ENCODE results near the gene BCL6. TPM values are rescaled to one million over a fixed set of nuclear protein-coding genes. Genes with fewer than 3 reads are reported as not detected.

The BCL6 gene
- polyA plus RNA-seq, 1 experiment = 12.8 TPM

- TF ChIP-seq, protein P1, sequence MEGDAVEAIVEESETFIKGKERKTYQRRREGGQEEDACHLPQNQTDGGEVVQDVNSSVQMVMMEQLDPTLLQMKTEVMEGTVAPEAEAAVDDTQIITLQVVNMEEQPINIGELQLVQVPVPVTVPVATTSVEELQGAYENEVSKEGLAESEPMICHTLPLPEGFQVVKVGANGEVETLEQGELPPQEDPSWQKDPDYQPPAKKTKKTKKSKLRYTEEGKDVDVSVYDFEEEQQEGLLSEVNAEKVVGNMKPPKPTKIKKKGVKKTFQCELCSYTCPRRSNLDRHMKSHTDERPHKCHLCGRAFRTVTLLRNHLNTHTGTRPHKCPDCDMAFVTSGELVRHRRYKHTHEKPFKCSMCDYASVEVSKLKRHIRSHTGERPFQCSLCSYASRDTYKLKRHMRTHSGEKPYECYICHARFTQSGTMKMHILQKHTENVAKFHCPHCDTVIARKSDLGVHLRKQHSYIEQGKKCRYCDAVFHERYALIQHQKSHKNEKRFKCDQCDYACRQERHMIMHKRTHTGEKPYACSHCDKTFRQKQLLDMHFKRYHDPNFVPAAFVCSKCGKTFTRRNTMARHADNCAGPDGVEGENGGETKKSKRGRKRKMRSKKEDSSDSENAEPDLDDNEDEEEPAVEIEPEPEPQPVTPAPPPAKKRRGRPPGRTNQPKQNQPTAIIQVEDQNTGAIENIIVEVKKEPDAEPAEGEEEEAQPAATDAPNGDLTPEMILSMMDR (IDR thresholded peaks at IDR 0.05; ENCODE audit: low read depth, low read length) = peak; percentile 28
- H3K27ac ChIP-seq (ENCODE audit: low read depth, low read length) = no peak overlapping the region
- no peaks in the 10 kb centered on the region for H3K27me3 ChIP-seq (ENCODE audit: control insufficient read depth, insufficient read depth, low read length)
- no peak for DNase-seq (ENCODE audit: low read depth, low spot score)
- no peak overlapping the region for H3K4me3 ChIP-seq (ENCODE audit: low read depth, low read length)
- ChIA-PET POLR2A (no interaction called here), CTCF (interaction anchor here (0.7 to 11.5 kb wide), 7 partner anchors 11 to 1438 kb away, joined by 3 to 119 read pairs (median 5); no protein-coding TSS in a partner anchor)
- H3K9me3 ChIP-seq (ENCODE audit: control insufficient read depth, insufficient read depth, low read length) = no peaks in the 10 kb centered on the region
Observed at GRCh38 chr3:187709155-187709554, 36.1 kb downstream of the BCL6 start.

- CTCF ChIA-PET = interaction anchor here (0.7 to 11.5 kb wide), 7 partner anchors 11 to 1438 kb away, joined by 3 to 119 read pairs (median 5); no protein-coding TSS in a partner anchor
- POLR2A ChIA-PET = no interaction called here
Observed at GRCh38 chr3:187708696-187709095, 36.6 kb downstream of the BCL6 start.

GRCh38 chr3:187706971-187707370, 38.3 kb downstream of the BCL6 start:
- Histone ChIP-seq H3K9me3 (ENCODE audit: control insufficient read depth, insufficient read depth, low read length) (no peaks in the 10 kb centered on the region), H3K27me3 (ENCODE audit: control insufficient read depth, insufficient read depth, low read length) (no peaks in the 10 kb centered on the region), H3K4me3 (ENCODE audit: low read depth, low read length) (no peak overlapping the region), H3K27ac (ENCODE audit: low read depth, low read length) (no peak overlapping the region)
- TF ChIP-seq, protein P1 (IDR thresholded peaks at IDR 0.05; ENCODE audit: low read depth, low read length) = no peak
- DNase-seq (ENCODE audit: low read depth, low spot score) = no peak
- ChIA-PET POLR2A (no interaction called here), CTCF (interaction anchor here (1.3 kb wide), 1 partner anchor 28 kb away, joined by 4 read pairs; no protein-coding TSS in a partner anchor)

More at GRCh38 chr3:187708696-187709095, 36.6 kb downstream of the BCL6 start:
- Histone ChIP-seq H3K4me3 (ENCODE audit: low read depth, low read length) (no peak overlapping the region), H3K27me3 (ENCODE audit: control insufficient read depth, insufficient read depth, low read length) (no peaks in the 10 kb centered on the region), H3K27ac (ENCODE audit: low read depth, low read length) (no peak overlapping the region), H3K9me3 (ENCODE audit: control insufficient read depth, insufficient read depth, low read length) (no peaks in the 10 kb centered on the region)
- no peak for DNase-seq (ENCODE audit: low read depth, low spot score)
- TF ChIP-seq, protein P1 (IDR thresholded peaks at IDR 0.05; ENCODE audit: low read depth, low read length) = no peak

DNA sequence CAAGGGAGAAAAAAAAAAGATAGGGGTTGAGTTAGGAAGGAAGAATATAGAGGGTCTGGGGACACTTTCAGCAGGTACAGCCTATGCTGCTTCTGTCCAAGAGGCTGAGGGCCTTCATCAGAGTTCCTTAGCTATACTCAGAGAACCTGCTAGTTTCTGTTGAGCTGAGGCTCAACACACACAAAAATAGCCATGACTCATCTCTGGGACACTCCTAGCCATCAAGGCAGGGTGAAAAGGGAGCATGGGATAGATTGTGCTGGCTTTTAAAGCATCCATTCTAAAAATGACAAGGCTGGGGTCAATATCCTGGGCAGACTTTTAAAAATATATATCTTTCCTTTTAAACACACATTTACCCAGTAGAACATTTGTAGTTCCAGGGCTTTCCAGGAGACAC, 40.1 kb downstream of the BCL6 start:
- ChIA-PET CTCF (interaction anchor here (0.6 to 6.7 kb wide), 4 partner anchors 10 to 485 kb away, joined by 3 to 48 read pairs (median 28); no protein-coding TSS in a partner anchor), POLR2A (no interaction called here)
- Histone ChIP-seq H3K27me3 (ENCODE audit: control insufficient read depth, insufficient read depth, low read length) (peaks cover 2% of the 10 kb centered on the region), H3K4me3 (ENCODE audit: low read depth, low read length) (no peak overlapping the region), H3K9me3 (ENCODE audit: control insufficient read depth, insufficient read depth, low read length) (no peaks in the 10 kb centered on the region), H3K27ac (ENCODE audit: low read depth, low read length) (no peak overlapping the region)
- TF ChIP-seq, protein P1 (IDR thresholded peaks at IDR 0.05; ENCODE audit: low read depth, low read length) = no peak
- no peak for DNase-seq (ENCODE audit: low read depth, low spot score)

DNA sequence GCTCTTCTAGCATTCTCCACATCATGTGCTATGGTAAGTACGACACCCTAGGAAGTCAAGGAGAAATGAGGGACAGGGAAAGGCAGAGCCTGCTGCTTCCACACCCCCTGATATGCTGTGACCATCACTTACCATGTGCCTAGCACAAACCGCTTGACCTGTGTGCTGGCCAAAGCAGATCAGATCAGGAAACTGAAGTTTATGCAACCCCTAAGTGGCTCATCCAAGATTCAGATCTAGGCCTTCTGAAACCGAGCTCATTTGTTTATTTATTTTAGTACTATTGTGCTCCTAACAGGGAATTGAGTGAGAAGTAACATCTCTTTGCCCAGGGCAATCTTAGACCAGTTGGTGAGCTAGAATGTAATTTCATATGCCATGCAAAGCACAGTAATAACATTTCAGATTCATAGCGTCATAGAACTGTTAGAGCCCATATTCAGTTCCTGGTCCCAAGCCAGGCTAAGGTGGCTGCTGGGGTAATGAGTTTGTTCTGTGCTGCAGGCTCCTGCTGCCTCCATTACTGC, 42.7 kb downstream of the BCL6 start, which contains the start of gene RTP2:
RTP2 (minus strand) TSS at position 51 of the 527 bp plus-strand sequence. CDS start 429 bp downstream, outside the sequence.
- no peaks in the 10 kb centered on the region for H3K9me3 ChIP-seq (ENCODE audit: control insufficient read depth, insufficient read depth, low read length)
- DNase-seq (ENCODE audit: low read depth, low spot score) = no peak
- H3K4me3 ChIP-seq (ENCODE audit: low read depth, low read length) = no peak within 1 kb of the TSS
- peaks cover 7% of the 10 kb centered on the region for H3K27me3 ChIP-seq (ENCODE audit: control insufficient read depth, insufficient read depth, low read length)
- ChIA-PET CTCF (interaction anchor here (0.5 to 6.7 kb wide), 6 partner anchors 12 to 1085 kb away, joined by 4 to 48 read pairs (median 7); partner anchors contain the start of gene RPL39L), POLR2A (no interaction called here)
- TF ChIP-seq, protein P1 (IDR thresholded peaks at IDR 0.05; ENCODE audit: low read depth, low read length) = no peak
- H3K27ac ChIP-seq (ENCODE audit: low read depth, low read length) = no peak within 1 kb of the TSS

All from AG04450 (cell line).